ENCODE data around the gene CMTM7.
A peak's percentile ranks its signal among the peaks of the same experiment; 100 is the strongest.

The CMTM7 gene

DNA sequence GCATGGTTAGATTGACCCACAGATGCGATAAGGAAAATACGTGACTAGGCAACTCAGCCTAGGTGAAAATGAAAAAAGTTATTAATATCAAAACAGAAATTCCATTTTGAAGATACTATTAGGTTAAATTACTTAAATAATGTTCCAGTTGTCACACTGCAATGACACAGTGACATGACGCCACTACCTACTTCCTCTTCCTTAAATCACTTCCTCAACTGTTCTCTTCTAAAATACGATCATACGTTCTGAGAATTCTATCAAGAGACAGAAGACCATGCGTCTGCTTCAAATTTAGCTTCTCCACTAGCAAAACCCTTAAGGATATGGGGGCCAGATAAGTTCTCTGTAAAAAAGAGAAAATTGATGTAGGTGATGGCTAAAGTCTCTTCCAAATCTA is 92.8 kb downstream of the CMTM7 start:
- Histone ChIP-seq H3K27ac (ENCODE audit: insufficient read depth in 1 of 2, low read depth in 1 of 2, low read length in 2 of 2, poor library complexity in 1 of 2, severe bottlenecking in 2 of 2) (peak overlapping the region in 1 of 2 experiments; percentile 39), H3K27me3 (replicated peaks in 2 of 5; ENCODE audit: control insufficient read depth in 4 of 5, insufficient read depth in 5 of 5, low read length in 4 of 5) (no peaks in the 10 kb centered on the region), H3K4me1 (ENCODE audit: control extremely low read depth in 1 of 4, control insufficient read depth in 4 of 4, insufficient read depth in 4 of 4, low read length in 3 of 4) (peaks cover 0 to 8% (median 1%) of the 10 kb centered on the region in 4 experiments), H3K4me3 (ENCODE audit: control insufficient read depth in 1 of 7, extremely low read depth in 1 of 7, insufficient read depth in 4 of 7, low read depth in 2 of 7, low read length in 6 of 7) (no peak overlapping the region), H3K9me3 (ENCODE audit: control extremely low read depth in 1 of 5, control insufficient read depth in 4 of 5, insufficient read depth in 2 of 5, low read depth in 1 of 5, low read length in 4 of 5) (no peaks in the 10 kb centered on the region), H3K36me3 (ENCODE audit: control insufficient read depth in 4 of 4, insufficient read depth in 4 of 4, low read length in 3 of 4) (peaks cover 15 to 48% (median 33%) of the 10 kb centered on the region in 4 experiments)
- 28% methylated on average over 3 of the region's 6 CpGs for WGBS (ENCODE audit: insufficient coverage)
- peak in 2 of 3 donors; percentile 66 to 78 for DNase-seq
- CTCF ChIA-PET = interaction anchor here (1.0 to 1.4 kb wide), 2 partner anchors 9 to 18 kb away, joined by 3 to 4 read pairs; partner anchors contain the start of gene CMTM6
- POLR2A ChIA-PET = no interaction called here

- CTCF ChIA-PET = interaction anchor here (0.8 to 1.6 kb wide), 2 partner anchors 14 to 18 kb away, joined by 3 to 6 read pairs; no protein-coding TSS in a partner anchor
- H3K9me3 ChIP-seq (ENCODE audit: control extremely low read depth in 1 of 5, control insufficient read depth in 4 of 5, insufficient read depth in 2 of 5, low read depth in 1 of 5, low read length in 4 of 5) = no peaks in the 10 kb centered on the region
- H3K27me3 ChIP-seq (replicated peaks in 2 of 5; ENCODE audit: control insufficient read depth in 4 of 5, insufficient read depth in 5 of 5, low read length in 4 of 5) = no peaks in the 10 kb centered on the region
- no CpG with 5 or more reads among the region's 3 CpGs for WGBS (ENCODE audit: insufficient coverage)
- no peak for DNase-seq
- H3K4me3 ChIP-seq (ENCODE audit: control insufficient read depth in 1 of 7, extremely low read depth in 1 of 7, insufficient read depth in 4 of 7, low read depth in 2 of 7, low read length in 6 of 7) = no peak overlapping the region
- peaks cover 6 to 48% (median 26%) of the 10 kb centered on the region in 4 experiments for H3K36me3 ChIP-seq (ENCODE audit: control insufficient read depth in 4 of 4, insufficient read depth in 4 of 4, low read length in 3 of 4)
- H3K27ac ChIP-seq (ENCODE audit: insufficient read depth in 1 of 2, low read depth in 1 of 2, low read length in 2 of 2, poor library complexity in 1 of 2, severe bottlenecking in 2 of 2) = no peak overlapping the region
- POLR2A ChIA-PET = no interaction called here
- H3K4me1 ChIP-seq (ENCODE audit: control extremely low read depth in 1 of 4, control insufficient read depth in 4 of 4, insufficient read depth in 4 of 4, low read length in 3 of 4) = peaks cover 0 to 8% (median 1%) of the 10 kb centered on the region in 4 experiments
Observed at GRCh38 chr3:32487781-32488473, 96.3 kb downstream of the CMTM7 start.

- H3K27ac ChIP-seq (ENCODE audit: insufficient read depth in 1 of 2, low read depth in 1 of 2, low read length in 2 of 2, poor library complexity in 1 of 2, severe bottlenecking in 2 of 2) = no peak overlapping the region
- no peaks in the 10 kb centered on the region for H3K9me3 ChIP-seq (ENCODE audit: control extremely low read depth in 1 of 5, control insufficient read depth in 4 of 5, insufficient read depth in 2 of 5, low read depth in 1 of 5, low read length in 4 of 5)
- no peaks in the 10 kb centered on the region for H3K27me3 ChIP-seq (replicated peaks in 2 of 5; ENCODE audit: control insufficient read depth in 4 of 5, insufficient read depth in 5 of 5, low read length in 4 of 5)
- CTCF ChIA-PET = interaction anchor here (0.6 to 1.8 kb wide), 4 partner anchors 13 to 173 kb away, joined by 3 to 6 read pairs (median 4); no protein-coding TSS in a partner anchor
- 100% methylated on average over 1 of the region's 3 CpGs for WGBS (ENCODE audit: insufficient coverage)
- POLR2A ChIA-PET = no interaction called here
- no peak for DNase-seq
- no peak overlapping the region for H3K4me3 ChIP-seq (ENCODE audit: control insufficient read depth in 1 of 7, extremely low read depth in 1 of 7, insufficient read depth in 4 of 7, low read depth in 2 of 7, low read length in 6 of 7)
- peaks cover 5 to 42% (median 25%) of the 10 kb centered on the region in 4 experiments for H3K36me3 ChIP-seq (ENCODE audit: control insufficient read depth in 4 of 4, insufficient read depth in 4 of 4, low read length in 3 of 4)
- peaks cover 0 to 8% (median 4%) of the 10 kb centered on the region in 4 experiments for H3K4me1 ChIP-seq (ENCODE audit: control extremely low read depth in 1 of 4, control insufficient read depth in 4 of 4, insufficient read depth in 4 of 4, low read length in 3 of 4)
Observed at GRCh38 chr3:32488474-32489008, 96.9 kb downstream of the CMTM7 start.

GRCh38 chr3:32492684-32493436 is 101.2 kb downstream of the CMTM7 start:
- Histone ChIP-seq H3K4me3 (ENCODE audit: control insufficient read depth in 1 of 7, extremely low read depth in 1 of 7, insufficient read depth in 4 of 7, low read depth in 2 of 7, low read length in 6 of 7) (no peak overlapping the region), H3K27ac (ENCODE audit: insufficient read depth in 1 of 2, low read depth in 1 of 2, low read length in 2 of 2, poor library complexity in 1 of 2, severe bottlenecking in 2 of 2) (no peak overlapping the region), H3K27me3 (replicated peaks in 2 of 5; ENCODE audit: control insufficient read depth in 4 of 5, insufficient read depth in 5 of 5, low read length in 4 of 5) (no peaks in the 10 kb centered on the region), H3K4me1 (ENCODE audit: control extremely low read depth in 1 of 4, control insufficient read depth in 4 of 4, insufficient read depth in 4 of 4, low read length in 3 of 4) (peaks cover 5 to 10% (median 7%) of the 10 kb centered on the region in 4 experiments), H3K9me3 (ENCODE audit: control extremely low read depth in 1 of 5, control insufficient read depth in 4 of 5, insufficient read depth in 2 of 5, low read depth in 1 of 5, low read length in 4 of 5) (no peaks in the 10 kb centered on the region), H3K36me3 (ENCODE audit: control insufficient read depth in 4 of 4, insufficient read depth in 4 of 4, low read length in 3 of 4) (peaks cover 4 to 32% (median 15%) of the 10 kb centered on the region in 4 experiments)
- ChIA-PET CTCF (interaction anchor here (1.3 to 1.6 kb wide), 2 partner anchors 9 kb away, joined by 4 read pairs; partner anchors contain the start of gene CMTM6), POLR2A (interaction anchor here (0.6 kb wide), 1 partner anchor 1307 kb away, joined by 6 read pairs; no protein-coding TSS in a partner anchor)
- WGBS (ENCODE audit: insufficient coverage) = no CpG with 5 or more reads among the region's 3 CpGs
- no peak for DNase-seq

- H3K27me3 ChIP-seq (replicated peaks in 2 of 5; ENCODE audit: control insufficient read depth in 4 of 5, insufficient read depth in 5 of 5, low read length in 4 of 5) = no peaks in the 10 kb centered on the region
- no peaks in the 10 kb centered on the region for H3K9me3 ChIP-seq (ENCODE audit: control extremely low read depth in 1 of 5, control insufficient read depth in 4 of 5, insufficient read depth in 2 of 5, low read depth in 1 of 5, low read length in 4 of 5)
- no peak overlapping the region for H3K4me3 ChIP-seq (ENCODE audit: control insufficient read depth in 1 of 7, extremely low read depth in 1 of 7, insufficient read depth in 4 of 7, low read depth in 2 of 7, low read length in 6 of 7)
- peaks cover 4 to 27% (median 12%) of the 10 kb centered on the region in 4 experiments for H3K36me3 ChIP-seq (ENCODE audit: control insufficient read depth in 4 of 4, insufficient read depth in 4 of 4, low read length in 3 of 4)
- no peak overlapping the region for H3K27ac ChIP-seq (ENCODE audit: insufficient read depth in 1 of 2, low read depth in 1 of 2, low read length in 2 of 2, poor library complexity in 1 of 2, severe bottlenecking in 2 of 2)
- H3K4me1 ChIP-seq (ENCODE audit: control extremely low read depth in 1 of 4, control insufficient read depth in 4 of 4, insufficient read depth in 4 of 4, low read length in 3 of 4) = peaks cover 5 to 13% (median 7%) of the 10 kb centered on the region in 4 experiments
- ChIA-PET POLR2A (no interaction called here), CTCF (interaction anchor here (1.3 to 1.6 kb wide), 2 partner anchors 8 to 10 kb away, joined by 4 read pairs; partner anchors contain the start of gene CMTM6)
- no peak for DNase-seq
- 100% methylated on average over 1 of the region's 3 CpGs for WGBS (ENCODE audit: insufficient coverage)
Observed at GRCh38 chr3:32493437-32494414, 102.1 kb downstream of the CMTM7 start.

DNA sequence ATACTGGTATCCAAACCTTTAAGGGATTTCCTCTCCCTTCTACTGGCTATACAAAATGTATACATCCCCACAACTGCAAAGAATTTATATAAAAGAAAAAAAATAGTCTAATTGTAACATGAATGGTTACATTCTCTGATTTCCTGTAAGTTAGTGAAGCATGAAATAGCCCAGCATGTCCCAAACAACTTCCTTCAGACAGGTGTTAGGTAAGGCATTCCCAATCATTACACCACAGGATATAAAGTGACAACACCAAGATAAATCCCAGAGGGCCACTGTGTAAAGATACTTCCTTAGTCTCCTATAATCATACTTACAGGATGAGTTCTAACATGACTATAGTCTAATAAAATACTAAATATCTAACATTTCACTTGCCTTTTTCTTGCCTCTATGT is 103.4 kb downstream of the CMTM7 start:
- no peaks in the 10 kb centered on the region for H3K9me3 ChIP-seq (ENCODE audit: control extremely low read depth in 1 of 5, control insufficient read depth in 4 of 5, insufficient read depth in 2 of 5, low read depth in 1 of 5, low read length in 4 of 5)
- no peak for DNase-seq
- peaks cover 6 to 17% (median 7%) of the 10 kb centered on the region in 4 experiments for H3K4me1 ChIP-seq (ENCODE audit: control extremely low read depth in 1 of 4, control insufficient read depth in 4 of 4, insufficient read depth in 4 of 4, low read length in 3 of 4)
- H3K4me3 ChIP-seq (ENCODE audit: control insufficient read depth in 1 of 7, extremely low read depth in 1 of 7, insufficient read depth in 4 of 7, low read depth in 2 of 7, low read length in 6 of 7) = no peak overlapping the region
- no peaks in the 10 kb centered on the region for H3K27me3 ChIP-seq (replicated peaks in 2 of 5; ENCODE audit: control insufficient read depth in 4 of 5, insufficient read depth in 5 of 5, low read length in 4 of 5)
- H3K36me3 ChIP-seq (ENCODE audit: control insufficient read depth in 4 of 4, insufficient read depth in 4 of 4, low read length in 3 of 4) = peaks cover 4 to 31% (median 12%) of the 10 kb centered on the region in 4 experiments
- CTCF ChIA-PET = interaction anchor here (0.6 kb wide), 1 partner anchor 165 kb away, joined by 3 read pairs; no protein-coding TSS in a partner anchor
- POLR2A ChIA-PET = no interaction called here
- no peak overlapping the region for H3K27ac ChIP-seq (ENCODE audit: insufficient read depth in 1 of 2, low read depth in 1 of 2, low read length in 2 of 2, poor library complexity in 1 of 2, severe bottlenecking in 2 of 2)

Data from common myeloid progenitor, CD34-positive (primary cell).